Caco-2 (cell line): ENCODE measurements around the gene SPRED2. TPM values are rescaled to one million over a fixed set of nuclear protein-coding genes. Genes with fewer than 3 reads are reported as not detected.

Experiments
- BruUV-seq: library from RNA; stranded (reverse); fragments of 400-500 nt; replicated peaks from 2 replicates; lab custom pipeline; 2021; lab: Mats Ljungman, UMichigan
- CTCF ChIA-PET: fragments of 300-600 bp; sonication (Branson Sonifier 250); formaldehyde crosslinking; loops from one replicate; lab custom pipeline; 2022; ENCODE audit warnings: antibody characterized with exemption; lab: Charles Lee
- POLR2A ChIA-PET: fragments of 300-600 bp; sonication (Branson Sonifier 250); formaldehyde crosslinking; loops from one replicate; lab custom pipeline; 2022; ENCODE audit warnings: antibody characterized with exemption; lab: Charles Lee
- DNase-seq, 2 experiments: peaks; one replicate each; pipeline versions ENCODE4 v3.0.0 to v3.0.0-alpha.2; 2020 to 2022
- H3K27me3 ChIP-seq: replicated peaks from 2 replicates; pipeline ENCODE4 v1.6.0; 2011; ENCODE audit warnings: low read length; ENCODE audit not compliant: control insufficient read depth, insufficient read depth
- H3K36me3 ChIP-seq: 2 replicates; pipeline ENCODE4 v1.5.1; 2011; ENCODE audit warnings: low read length; ENCODE audit not compliant: control insufficient read depth, insufficient read depth
- H3K4me1 ChIP-seq: fragments of 250-450 bp; sonication (Bioruptor Pico); 2 replicates; pipeline ENCODE4 v1.5.1; 2020; ENCODE audit warnings: mild to moderate bottlenecking
- H3K4me3 ChIP-seq: 2 replicates; pipeline ENCODE4 v1.5.1; 2011; ENCODE audit warnings: low read depth, mild to moderate bottlenecking, control low read depth, low read length
- H3K9me3 ChIP-seq: fragments of 250-450 bp; sonication (Bioruptor Pico); 2 replicates; pipeline ENCODE4 v1.5.1; 2020; ENCODE audit warnings: mild to moderate bottlenecking, moderate library complexity
- H3K27ac Mint-ChIP-seq: one replicate; pipeline ENCODE4 v1.8.0; 2022; ENCODE audit warnings: mixed read lengths; ENCODE audit not compliant: unreplicated experiment
- H3K27me3 Mint-ChIP-seq: one replicate; pipeline ENCODE4 v1.8.0; 2022; ENCODE audit warnings: mixed read lengths; ENCODE audit not compliant: insufficient read depth, unreplicated experiment
- H3K36me3 Mint-ChIP-seq: one replicate; pipeline ENCODE4 v1.8.0; 2022; ENCODE audit warnings: mild to moderate bottlenecking, mixed read lengths; ENCODE audit not compliant: insufficient read depth, unreplicated experiment
- H3K4me1 Mint-ChIP-seq: one replicate; pipeline ENCODE4 v1.8.0; 2022; ENCODE audit warnings: low read depth, mixed read lengths; ENCODE audit not compliant: unreplicated experiment
- H3K4me3 Mint-ChIP-seq: one replicate; pipeline ENCODE4 v1.8.0; 2022; ENCODE audit warnings: mild to moderate bottlenecking, moderate library complexity, mixed read lengths; ENCODE audit not compliant: unreplicated experiment
- H3K9me3 Mint-ChIP-seq: one replicate; pipeline ENCODE4 v1.8.0; 2022; ENCODE audit warnings: mixed read lengths; ENCODE audit not compliant: unreplicated experiment
- CTCF ChIP-seq, 2 experiments: fragments of 200-600 bp in 1 of 2; IDR thresholded peaks; 1 replicate in 1 of 2; 2 replicates in 1 of 2; pipeline versions ENCODE4 v1.5.1 to v1.8.0; 2011 to 2022; ENCODE audit warnings: antibody characterized with exemption in 1 of 2, control low read depth in 1 of 2, inconsistent platforms in 1 of 2, low read depth in 1 of 2, low read length in 1 of 2, mild to moderate bottlenecking in 1 of 2, moderate library complexity in 1 of 2; ENCODE audit not compliant: insufficient read depth in 1 of 2, severe bottlenecking in 1 of 2, unreplicated experiment in 1 of 2
- intact Hi-C: fragments of 100-400 bp; cut with micrococcal nuclease; formaldehyde crosslinking; loops from one replicate; pipeline ENCODE4 v1.10.0; 2022; ENCODE audit not compliant: unreplicated experiment
- total RNA-seq: library from RNA; stranded (reverse); gene quantifications from 2 replicates; pipeline ENCODE4 v1.2.3, GENCODE V29; 2022

Gene SPRED2
- total RNA-seq, 1 experiment from 2014 or later = 49.9 TPM

- Mint-ChIP-seq H3K9me3 (no peaks in the 10 kb centered on the region), H3K36me3 (peaks cover 20% of the 10 kb centered on the region), H3K4me3 (no peak overlapping the region), H3K27me3 (no peaks in the 10 kb centered on the region), H3K4me1 (peaks cover 68% of the 10 kb centered on the region), H3K27ac (no peak overlapping the region)
- TF ChIP-seq CTCF (IDR thresholded peaks at IDR 0.05; ENCODE audit: insufficient read depth in 1 of 2, low read depth in 1 of 2, low read length in 1 of 2, severe bottlenecking in 1 of 2, unreplicated experiment in 1 of 2) = no peak
- Histone ChIP-seq H3K36me3 (no peaks in the 10 kb centered on the region), H3K9me3 (no peaks in the 10 kb centered on the region), H3K4me1 (peaks cover 58% of the 10 kb centered on the region), H3K4me3 (no peak overlapping the region), H3K27me3 (no peaks in the 10 kb centered on the region)
- intact Hi-C loops = no loop called here
- POLR2A ChIA-PET = no interaction called here
- CTCF ChIA-PET = no interaction called here
- no TSS peak for BruUV-seq
- no peak for DNase-seq
Measured at GRCh38 chr2:65371074-65371434, 61.3 kb downstream of the SPRED2 start.

GRCh38 chr2:65370387-65371073 is 61.9 kb downstream of the SPRED2 start:
- POLR2A ChIA-PET = no interaction called here

DNA sequence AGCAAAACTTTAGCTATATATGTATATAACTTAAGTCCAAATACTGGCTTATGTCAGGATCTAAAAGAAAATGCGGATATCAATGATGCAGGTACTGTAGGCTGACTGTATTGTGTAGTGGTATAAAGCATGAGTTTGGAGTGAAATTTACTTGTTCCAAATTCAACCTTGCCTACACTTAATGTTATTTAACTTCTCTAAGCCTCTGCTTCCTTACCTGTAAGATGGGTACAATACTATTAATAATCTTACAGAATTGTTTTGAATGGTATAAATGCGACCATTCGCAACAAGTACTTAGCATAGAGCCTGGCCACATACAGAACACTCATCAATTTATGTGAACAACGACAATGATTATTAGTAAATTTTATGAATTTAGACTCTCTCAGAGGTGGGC is 62.4 kb downstream of the SPRED2 start:
- Mint-ChIP-seq H3K4me1 (peaks cover 71% of the 10 kb centered on the region), H3K27ac (no peak overlapping the region), H3K27me3 (no peaks in the 10 kb centered on the region), H3K9me3 (no peaks in the 10 kb centered on the region), H3K36me3 (peaks cover 20% of the 10 kb centered on the region), H3K4me3 (no peak overlapping the region)
- BruUV-seq = no TSS peak
- POLR2A ChIA-PET = no interaction called here
- CTCF ChIA-PET = no interaction called here
- Histone ChIP-seq H3K9me3 (no peaks in the 10 kb centered on the region), H3K4me1 (peaks cover 64% of the 10 kb centered on the region), H3K4me3 (no peak overlapping the region), H3K36me3 (no peaks in the 10 kb centered on the region), H3K27me3 (no peaks in the 10 kb centered on the region)
- DNase-seq = no peak
- intact Hi-C loops = no loop called here
- no peak for TF ChIP-seq CTCF (IDR thresholded peaks at IDR 0.05; ENCODE audit: insufficient read depth in 1 of 2, low read depth in 1 of 2, low read length in 1 of 2, severe bottlenecking in 1 of 2, unreplicated experiment in 1 of 2)

More at GRCh38 chr2:65370387-65371073, 61.9 kb downstream of the SPRED2 start:
- Mint-ChIP-seq H3K27me3 (no peaks in the 10 kb centered on the region), H3K4me1 (peaks cover 69% of the 10 kb centered on the region), H3K27ac (no peak overlapping the region), H3K4me3 (no peak overlapping the region), H3K9me3 (no peaks in the 10 kb centered on the region), H3K36me3 (peaks cover 20% of the 10 kb centered on the region)
- TF ChIP-seq CTCF (IDR thresholded peaks at IDR 0.05; ENCODE audit: insufficient read depth in 1 of 2, low read depth in 1 of 2, low read length in 1 of 2, severe bottlenecking in 1 of 2, unreplicated experiment in 1 of 2) = no peak
- intact Hi-C loops = no loop called here
- peak in 1 of 2 experiments; percentile 36 for DNase-seq
- H3K27me3 ChIP-seq = no peaks in the 10 kb centered on the region
- BruUV-seq = no TSS peak
- H3K4me3 ChIP-seq = no peak overlapping the region
- H3K4me1 ChIP-seq = peaks cover 64% of the 10 kb centered on the region
- H3K36me3 ChIP-seq = no peaks in the 10 kb centered on the region
- H3K9me3 ChIP-seq = no peaks in the 10 kb centered on the region
- CTCF ChIA-PET = no interaction called here
